ENCODE measurements around the gene MOCS1.

MOCS1 gene

GRCh38 chr6:39861663-39862062, 72.6 kb downstream of the MOCS1 start:
- Histone ChIP-seq H3K9me3 (ENCODE audit: control insufficient read depth, insufficient read depth, low read length) (no peaks in the 10 kb centered on the region), H3K4me2 (ENCODE audit: low read length) (no peak overlapping the region), H4K20me1 (ENCODE audit: control insufficient read depth, insufficient read depth, low read depth, low read length) (no peaks in the 10 kb centered on the region), H3K9me2 (replicated peaks; ENCODE audit: control insufficient read depth, low read length) (no peaks in the 10 kb centered on the region), H3F3A (ENCODE audit: control insufficient read depth, insufficient read depth) (no peaks in the 10 kb centered on the region), H3K79me2 (ENCODE audit: control insufficient read depth, low read length) (no peaks in the 10 kb centered on the region), H3K4me1 (ENCODE audit: control insufficient read depth, low read length) (no peaks in the 10 kb centered on the region), H3K27ac (ENCODE audit: low read depth, low read length) (no peak overlapping the region), H3K36me3 (ENCODE audit: control insufficient read depth, low read length) (no peaks in the 10 kb centered on the region), H3K27me3 (ENCODE audit: control insufficient read depth, low read length) (no peaks in the 10 kb centered on the region), H3K4me3 (ENCODE audit: low read length) (no peak overlapping the region)
- no peak for TF ChIP-seq CTCF (IDR thresholded peaks at IDR 0.05; ENCODE audit: low read depth, low read length, poor library complexity, severe bottlenecking)
- no peak for TF ChIP-seq EZH2phosphoT487 (IDR thresholded peaks at IDR 0.05; ENCODE audit: borderline replicate concordance, low read length)

GRCh38 chr6:39859025-39859424, 75.2 kb downstream of the MOCS1 start:
- Histone ChIP-seq H3K27ac (ENCODE audit: low read depth, low read length) (no peak overlapping the region), H3K27me3 (ENCODE audit: control insufficient read depth, low read length) (no peaks in the 10 kb centered on the region), H3K4me2 (ENCODE audit: low read length) (no peak overlapping the region), H3K9me2 (replicated peaks; ENCODE audit: control insufficient read depth, low read length) (no peaks in the 10 kb centered on the region), H3K36me3 (ENCODE audit: control insufficient read depth, low read length) (no peaks in the 10 kb centered on the region), H3K9me3 (ENCODE audit: control insufficient read depth, insufficient read depth, low read length) (no peaks in the 10 kb centered on the region), H4K20me1 (ENCODE audit: control insufficient read depth, insufficient read depth, low read depth, low read length) (no peaks in the 10 kb centered on the region), H3K79me2 (ENCODE audit: control insufficient read depth, low read length) (no peaks in the 10 kb centered on the region), H3K4me3 (ENCODE audit: low read length) (no peak overlapping the region), H3K4me1 (ENCODE audit: control insufficient read depth, low read length) (no peaks in the 10 kb centered on the region), H3F3A (ENCODE audit: control insufficient read depth, insufficient read depth) (no peaks in the 10 kb centered on the region)
- TF ChIP-seq EZH2phosphoT487 (IDR thresholded peaks at IDR 0.05; ENCODE audit: borderline replicate concordance, low read length) (no peak), CTCF (IDR thresholded peaks at IDR 0.05; ENCODE audit: low read depth, low read length, poor library complexity, severe bottlenecking) (no peak)

GRCh38 chr6:39855356-39855995, 78.8 kb downstream of the MOCS1 start:
- Histone ChIP-seq H3K4me3 (ENCODE audit: low read length) (no peak overlapping the region), H3K4me1 (ENCODE audit: control insufficient read depth, low read length) (0 out of 2 replicates have a peak, but pooled peaks cover 2% of the 10 kb centered on the region), H4K20me1 (ENCODE audit: control insufficient read depth, insufficient read depth, low read depth, low read length) (no peaks in the 10 kb centered on the region), H3K9me3 (ENCODE audit: control insufficient read depth, insufficient read depth, low read length) (no peaks in the 10 kb centered on the region), H3K36me3 (ENCODE audit: control insufficient read depth, low read length) (no peaks in the 10 kb centered on the region), H3K27me3 (ENCODE audit: control insufficient read depth, low read length) (no peaks in the 10 kb centered on the region), H3F3A (ENCODE audit: control insufficient read depth, insufficient read depth) (no peaks in the 10 kb centered on the region), H3K4me2 (ENCODE audit: low read length) (no peak overlapping the region), H3K9me2 (replicated peaks; ENCODE audit: control insufficient read depth, low read length) (no peaks in the 10 kb centered on the region), H3K79me2 (ENCODE audit: control insufficient read depth, low read length) (no peaks in the 10 kb centered on the region), H3K27ac (ENCODE audit: low read depth, low read length) (no peak overlapping the region)
- TF ChIP-seq CTCF (IDR thresholded peaks at IDR 0.05; ENCODE audit: low read depth, low read length, poor library complexity, severe bottlenecking) (no peak), EZH2phosphoT487 (IDR thresholded peaks at IDR 0.05; ENCODE audit: borderline replicate concordance, low read length) (no peak)
